ENCODE measurements around the gene SPCS1. TPM values are rescaled to one million over a fixed set of nuclear protein-coding genes. Genes with fewer than 3 reads are reported as not detected.
"Not testable (repeated sequence)": the region's sequence is repeated elsewhere in the genome, so short reads cannot be mapped to it uniquely, and the experiment has no call there.

The SPCS1 gene
- total RNA-seq, 1 experiment from 2014 or later = 81.1 TPM

DNA sequence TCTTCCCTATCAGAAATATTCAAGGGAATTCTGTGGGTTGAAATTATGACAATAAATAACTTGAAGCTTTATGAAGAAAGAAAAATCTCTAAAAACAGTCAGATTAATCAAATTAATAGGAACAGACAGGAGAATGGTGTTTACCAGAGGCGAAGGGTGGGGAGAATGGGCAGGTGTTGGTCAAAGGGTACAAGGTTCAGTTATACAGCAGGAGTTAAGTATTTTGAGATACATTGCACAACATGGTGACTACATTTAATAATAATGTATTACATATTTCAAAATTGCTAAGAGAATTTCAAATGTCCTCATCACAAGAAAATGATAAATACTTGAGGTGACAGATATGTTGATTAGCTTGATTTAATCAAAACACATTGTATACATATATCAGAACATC, 18.6 kb downstream of the SPCS1 start:
- no peaks in the 10 kb centered on the region for H3K9me3 ChIP-seq (ENCODE audit: low read depth, low read length, poor library complexity, severe bottlenecking)
- H3K4me3 ChIP-seq (ENCODE audit: low read depth, low read length, poor library complexity, severe bottlenecking) = no peak overlapping the region
- POLR2A ChIA-PET (ENCODE audit: low non-redundant PET) = interaction anchor here (0.6 kb wide), 1 partner anchor 14 kb away, joined by 4 read pairs; no protein-coding TSS in a partner anchor
- CTCF ChIA-PET = no interaction called here
- H3K4me1 ChIP-seq (ENCODE audit: insufficient read depth, low read length, poor library complexity, severe bottlenecking) = no peaks in the 10 kb centered on the region
- intact Hi-C loops (cut with micrococcal nuclease; ENCODE audit: unreplicated experiment) = no loop called here
- no peak overlapping the region for H3K27ac ChIP-seq (ENCODE audit: low read depth, low read length, poor library complexity, severe bottlenecking)
- no peak for DNase-seq (ENCODE audit: low spot score)
- H3K36me3 ChIP-seq (ENCODE audit: insufficient read depth, low read length, poor library complexity, severe bottlenecking) = no peaks in the 10 kb centered on the region
- TF ChIP-seq, protein P1, sequence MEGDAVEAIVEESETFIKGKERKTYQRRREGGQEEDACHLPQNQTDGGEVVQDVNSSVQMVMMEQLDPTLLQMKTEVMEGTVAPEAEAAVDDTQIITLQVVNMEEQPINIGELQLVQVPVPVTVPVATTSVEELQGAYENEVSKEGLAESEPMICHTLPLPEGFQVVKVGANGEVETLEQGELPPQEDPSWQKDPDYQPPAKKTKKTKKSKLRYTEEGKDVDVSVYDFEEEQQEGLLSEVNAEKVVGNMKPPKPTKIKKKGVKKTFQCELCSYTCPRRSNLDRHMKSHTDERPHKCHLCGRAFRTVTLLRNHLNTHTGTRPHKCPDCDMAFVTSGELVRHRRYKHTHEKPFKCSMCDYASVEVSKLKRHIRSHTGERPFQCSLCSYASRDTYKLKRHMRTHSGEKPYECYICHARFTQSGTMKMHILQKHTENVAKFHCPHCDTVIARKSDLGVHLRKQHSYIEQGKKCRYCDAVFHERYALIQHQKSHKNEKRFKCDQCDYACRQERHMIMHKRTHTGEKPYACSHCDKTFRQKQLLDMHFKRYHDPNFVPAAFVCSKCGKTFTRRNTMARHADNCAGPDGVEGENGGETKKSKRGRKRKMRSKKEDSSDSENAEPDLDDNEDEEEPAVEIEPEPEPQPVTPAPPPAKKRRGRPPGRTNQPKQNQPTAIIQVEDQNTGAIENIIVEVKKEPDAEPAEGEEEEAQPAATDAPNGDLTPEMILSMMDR (conservative IDR thresholded peaks at IDR 0.05; ENCODE audit: low read depth, low read length) = no peak
- no peak for TF ChIP-seq EZH2 (IDR thresholded peaks at IDR 0.05; ENCODE audit: borderline replicate concordance, low read depth, low read length, poor library complexity, severe bottlenecking)
- no peaks in the 10 kb centered on the region for H3K27me3 ChIP-seq (replicated peaks; ENCODE audit: insufficient read depth, low read depth, low read length, poor library complexity)
- BruUV-seq (replicated peaks) = no TSS peak

DNA sequence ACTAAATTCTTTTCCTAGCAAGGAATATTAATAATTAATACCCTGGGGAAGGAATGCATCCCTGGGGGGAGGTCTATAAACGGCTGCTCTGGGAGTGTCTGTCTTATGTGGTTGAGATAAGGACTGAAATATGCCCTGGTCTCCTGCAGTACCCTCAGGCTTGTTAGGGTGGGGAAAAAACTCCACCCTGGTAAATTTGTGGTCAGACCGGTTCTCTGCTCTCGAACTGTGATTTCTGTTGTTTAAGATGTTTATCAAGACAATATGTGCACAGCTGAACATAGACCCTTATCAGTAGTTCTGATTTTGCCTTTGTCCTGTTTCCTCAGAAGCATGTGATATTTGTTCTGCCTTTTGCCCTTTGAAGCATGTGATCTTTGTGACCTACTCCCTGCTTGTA, 22.8 kb downstream of the SPCS1 start:
- H3K27me3 ChIP-seq (replicated peaks; ENCODE audit: insufficient read depth, low read depth, low read length, poor library complexity); POLR2A ChIA-PET (ENCODE audit: low non-redundant PET); BruUV-seq (replicated peaks); H3K27ac ChIP-seq (ENCODE audit: low read depth, low read length, poor library complexity, severe bottlenecking); CTCF ChIA-PET; H3K4me3 ChIP-seq (ENCODE audit: low read depth, low read length, poor library complexity, severe bottlenecking); intact Hi-C loops (cut with micrococcal nuclease; ENCODE audit: unreplicated experiment); H3K9me3 ChIP-seq (ENCODE audit: low read depth, low read length, poor library complexity, severe bottlenecking); H3K4me1 ChIP-seq (ENCODE audit: insufficient read depth, low read length, poor library complexity, severe bottlenecking); DNase-seq (ENCODE audit: low spot score); H3K36me3 ChIP-seq (ENCODE audit: insufficient read depth, low read length, poor library complexity, severe bottlenecking): not testable (repeated sequence)

DNA sequence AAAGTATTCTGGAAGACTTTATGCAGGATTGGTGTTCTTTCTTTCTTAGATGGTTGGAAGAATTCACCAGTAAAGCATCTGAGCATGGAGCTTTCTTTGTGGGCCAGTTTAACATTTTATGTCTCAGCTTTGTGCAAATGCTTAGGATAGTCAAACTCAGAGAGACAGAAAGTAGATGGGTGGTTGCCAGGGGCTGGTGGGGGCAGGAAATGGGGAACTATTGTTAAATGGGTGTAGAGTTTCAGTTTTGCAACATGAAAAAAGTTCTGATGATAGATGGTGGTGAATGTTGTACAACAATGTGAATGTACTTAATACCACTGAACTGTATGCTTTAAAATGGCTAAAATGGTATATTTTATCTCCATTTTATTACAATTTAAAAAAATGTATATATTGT, 24.8 kb downstream of the SPCS1 start:
- no peaks in the 10 kb centered on the region for H3K9me3 ChIP-seq (ENCODE audit: low read depth, low read length, poor library complexity, severe bottlenecking)
- H3K27ac ChIP-seq (ENCODE audit: low read depth, low read length, poor library complexity, severe bottlenecking) = no peak overlapping the region
- ChIA-PET CTCF (no interaction called here), POLR2A (ENCODE audit: low non-redundant PET) (no interaction called here)
- TF ChIP-seq, protein P1 (conservative IDR thresholded peaks at IDR 0.05; ENCODE audit: low read depth, low read length) = no peak
- no peak for TF ChIP-seq EZH2 (IDR thresholded peaks at IDR 0.05; ENCODE audit: borderline replicate concordance, low read depth, low read length, poor library complexity, severe bottlenecking)
- intact Hi-C loops (cut with micrococcal nuclease; ENCODE audit: unreplicated experiment) = no loop called here
- H3K4me1 ChIP-seq (ENCODE audit: insufficient read depth, low read length, poor library complexity, severe bottlenecking) = no peaks in the 10 kb centered on the region
- BruUV-seq (replicated peaks) = no TSS peak
- peaks cover 3% of the 10 kb centered on the region for H3K36me3 ChIP-seq (ENCODE audit: insufficient read depth, low read length, poor library complexity, severe bottlenecking)
- H3K27me3 ChIP-seq (replicated peaks; ENCODE audit: insufficient read depth, low read depth, low read length, poor library complexity) = no peaks in the 10 kb centered on the region
- H3K4me3 ChIP-seq (ENCODE audit: low read depth, low read length, poor library complexity, severe bottlenecking) = no peak overlapping the region
- DNase-seq (ENCODE audit: low spot score) = no peak

DNA sequence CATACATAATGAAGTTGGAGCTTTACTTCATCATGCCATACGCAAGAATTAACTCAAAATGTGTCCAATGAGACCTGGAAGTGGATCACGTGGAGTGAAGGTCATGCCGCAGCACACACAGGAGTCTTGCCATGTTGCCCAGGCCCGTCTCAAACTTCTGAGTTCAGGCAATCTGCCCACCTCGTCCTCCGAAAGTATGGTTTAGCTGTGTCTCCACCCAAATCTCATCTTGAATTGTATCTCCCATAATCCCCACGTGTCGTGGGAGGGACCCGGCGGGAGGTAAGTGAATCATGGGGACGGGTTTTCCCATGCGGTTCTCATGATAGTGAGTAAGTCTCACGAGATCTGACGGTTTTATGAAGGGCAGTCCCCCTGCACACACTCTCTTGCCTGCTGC, 25.7 kb downstream of the SPCS1 start:
- H3K4me3 ChIP-seq (ENCODE audit: low read depth, low read length, poor library complexity, severe bottlenecking) = no peak overlapping the region
- no TSS peak for BruUV-seq (replicated peaks)
- H3K27ac ChIP-seq (ENCODE audit: low read depth, low read length, poor library complexity, severe bottlenecking) = no peak overlapping the region
- H3K9me3 ChIP-seq (ENCODE audit: low read depth, low read length, poor library complexity, severe bottlenecking) = no peaks in the 10 kb centered on the region
- ChIA-PET CTCF (no interaction called here), POLR2A (ENCODE audit: low non-redundant PET) (no interaction called here)
- no peak for DNase-seq (ENCODE audit: low spot score)
- no peaks in the 10 kb centered on the region for H3K4me1 ChIP-seq (ENCODE audit: insufficient read depth, low read length, poor library complexity, severe bottlenecking)
- TF ChIP-seq, protein P1 (conservative IDR thresholded peaks at IDR 0.05; ENCODE audit: low read depth, low read length) = no peak
- no peak for TF ChIP-seq EZH2 (IDR thresholded peaks at IDR 0.05; ENCODE audit: borderline replicate concordance, low read depth, low read length, poor library complexity, severe bottlenecking)
- intact Hi-C loops (cut with micrococcal nuclease; ENCODE audit: unreplicated experiment) = no loop called here
- H3K27me3 ChIP-seq (replicated peaks; ENCODE audit: insufficient read depth, low read depth, low read length, poor library complexity) = no peaks in the 10 kb centered on the region
- peaks cover 3% of the 10 kb centered on the region for H3K36me3 ChIP-seq (ENCODE audit: insufficient read depth, low read length, poor library complexity, severe bottlenecking)
